ENCODE measurements around the gene RDX. TPM values are rescaled to one million over a fixed set of nuclear protein-coding genes. Genes with fewer than 3 reads are reported as not detected.

RDX gene
- total and polyA plus RNA-seq, 9 of the 15 experiments (the other 6 are each of a cell fraction or from before 2014, with no cell fraction given): 35.6 to 62.1 (median 54.3) TPM

- no peak for TF ChIP-seq RERE (CRISPR knock-in tag; IDR thresholded peaks at IDR 0.05; ENCODE audit: borderline replicate concordance)
- TF ChIP-seq CBFA2T3 (IDR thresholded peaks at IDR 0.05): peak; percentile 41
- TF ChIP-seq ESRRA (IDR thresholded peaks at IDR 0.05; ENCODE audit: borderline replicate concordance, low read depth): peak; percentile 89
- TF ChIP-seq ATF3 (IDR thresholded peaks at IDR 0.05): peak; percentile 83
- no peak for TF ChIP-seq ATF3 (CRISPR knock-in tag; conservative IDR thresholded peaks at IDR 0.05)
- TF ChIP-seq ZNF143 (CRISPR knock-in tag; IDR thresholded peaks at IDR 0.05): no peak
- 0 out of 2 replicates have a peak, but pooled peaks have one; percentile 29 for TF ChIP-seq MBD2 (IDR thresholded peaks at IDR 0.05; ENCODE audit: borderline replicate concordance, low read depth)
- peak; percentile 27; the same call in 1 of the 2 replicates for TF ChIP-seq L3MBTL2 (IDR thresholded peaks at IDR 0.05)
- TF ChIP-seq PKNOX1 (IDR thresholded peaks at IDR 0.05): 0 out of 2 replicates have a peak, but pooled peaks have one; percentile 6
- peak; percentile 78 for TF ChIP-seq RFX1 (IDR thresholded peaks at IDR 0.05)
- TF ChIP-seq DPF2 (IDR thresholded peaks at IDR 0.05): peak; percentile 66
- peak; percentile 35 for TF ChIP-seq MEIS2 (IDR thresholded peaks at IDR 0.05; ENCODE audit: partially characterized antibody)
- TF ChIP-seq NR2C1 (IDR thresholded peaks at IDR 0.05): no peak
- TF ChIP-seq NR2C1 (tag; IDR thresholded peaks at IDR 0.05): peak; percentile 81
- peak; percentile 12 for TF ChIP-seq FOS (IDR thresholded peaks at IDR 0.05; ENCODE audit: extremely low read depth, insufficient read length)
- no peak for TF ChIP-seq CBFB (CRISPR knock-in tag; IDR thresholded peaks at IDR 0.05)
- peak; percentile 79 for TF ChIP-seq ARID1B (IDR thresholded peaks at IDR 0.05)
- peak; percentile 71; the same call in 1 of the 2 replicates for TF ChIP-seq EHMT2 (IDR thresholded peaks at IDR 0.05)
- peak; percentile 94 for TF ChIP-seq JUND (IDR thresholded peaks at IDR 0.05; ENCODE audit: borderline replicate concordance, low read depth, low read length)
- TF ChIP-seq JUND (tag; IDR thresholded peaks at IDR 0.05; ENCODE audit: borderline replicate concordance, low read depth, low read length): peak; percentile 95; the same call in 2 of the 3 replicates
- TF ChIP-seq TEAD1 (CRISPR knock-in tag; IDR thresholded peaks at IDR 0.05): peak; percentile 39 to 97; a peak in 3 of 4 replicates
- TF ChIP-seq GABPA (tag; conservative IDR thresholded peaks at IDR 0.05; ENCODE audit: low read depth): no peak
Measured at GRCh38 chr11:110337570-110338193, 41.3 kb upstream of the RDX start (continued).

Measured in K562 (cell line).